Muscle of leg (tissue), 11 donors: ENCODE results near the gene RANBP3. TPM values are rescaled to one million over a fixed set of nuclear protein-coding genes. Genes with fewer than 3 reads are reported as not detected.

ENCODE experiments used
- DNase-seq: peaks from one replicate; pipeline ENCODE4 v3.0.0; 2013
- H3K27ac ChIP-seq: one replicate; pipeline ENCODE4 v1.5.1; 2013; ENCODE audit warnings: mild to moderate bottlenecking, low read length, control low read depth
- H3K27me3 ChIP-seq: one replicate; pipeline ENCODE4 v1.6.1; 2013; ENCODE audit warnings: low read length; ENCODE audit not compliant: control insufficient read depth, insufficient read depth
- H3K36me3 ChIP-seq: one replicate; pipeline ENCODE4 v1.6.1; 2013; ENCODE audit warnings: low read length; ENCODE audit not compliant: control insufficient read depth, insufficient read depth
- H3K4me1 ChIP-seq: one replicate; pipeline ENCODE4 v1.6.1; 2013; ENCODE audit warnings: low read length; ENCODE audit not compliant: control insufficient read depth, insufficient read depth
- H3K4me3 ChIP-seq: one replicate; pipeline ENCODE4 v1.5.1; 2013; ENCODE audit warnings: low read length, control low read depth
- H3K9me3 ChIP-seq: replicated peaks from 2 replicates; pipeline ENCODE4 v1.6.1; 2013; ENCODE audit warnings: low read depth, low read length; ENCODE audit not compliant: control insufficient read depth
- WGBS: methylation state at CpG from one replicate; pipeline ENCODE4 v1.1.5; 2013; ENCODE audit warnings: missing lambda C conversion rate; ENCODE audit not compliant: insufficient coverage; 5-methylcytosine and 5-hydroxymethylcytosine counted together
- polyA plus RNA-seq, 8 donors: library from polyadenylated mRNA; unstranded; fragments of 120-200 nt; gene quantifications; one replicate each; pipeline versions ENCODE4 v1.2.1 to v1.2.3, GENCODE V29; 2013; ENCODE audit warnings: inconsistent platforms in 1 of 8, low replicate concordance in 1 of 8; ENCODE audit not compliant: insufficient read length in 8 of 8, insufficient read depth in 1 of 8
- total RNA-seq: library from RNA; stranded (reverse); fragments of 120-200 nt; gene quantifications from one replicate; pipeline ENCODE4 v1.2.4, GENCODE V29; 2013

RANBP3 gene
- total and polyA plus RNA-seq, 9 donors: 29.2 to 52.4 (median 43.6) TPM

DNA sequence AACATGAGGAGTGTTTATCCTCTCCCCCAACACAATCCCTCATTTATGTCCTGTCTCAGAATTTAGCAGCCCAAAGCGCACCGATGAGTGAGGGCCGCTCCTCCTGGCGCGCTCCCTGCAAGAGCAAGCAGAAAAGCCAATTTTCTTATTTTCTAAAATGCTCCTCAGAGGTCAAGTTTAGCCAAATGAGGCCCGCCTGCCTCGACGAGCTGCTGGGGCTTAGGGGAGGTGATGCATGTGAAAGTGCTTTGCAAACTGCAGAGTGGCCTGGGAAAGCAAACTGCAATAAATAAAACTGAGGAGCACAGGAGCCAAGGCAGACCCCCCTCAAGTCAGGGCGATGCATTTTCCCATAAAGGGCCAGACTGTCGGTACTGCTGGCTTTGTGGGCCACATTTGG, 34.9 kb downstream of the RANBP3 start:
- H3K27ac ChIP-seq: peak overlapping the region; percentile 86

DNA sequence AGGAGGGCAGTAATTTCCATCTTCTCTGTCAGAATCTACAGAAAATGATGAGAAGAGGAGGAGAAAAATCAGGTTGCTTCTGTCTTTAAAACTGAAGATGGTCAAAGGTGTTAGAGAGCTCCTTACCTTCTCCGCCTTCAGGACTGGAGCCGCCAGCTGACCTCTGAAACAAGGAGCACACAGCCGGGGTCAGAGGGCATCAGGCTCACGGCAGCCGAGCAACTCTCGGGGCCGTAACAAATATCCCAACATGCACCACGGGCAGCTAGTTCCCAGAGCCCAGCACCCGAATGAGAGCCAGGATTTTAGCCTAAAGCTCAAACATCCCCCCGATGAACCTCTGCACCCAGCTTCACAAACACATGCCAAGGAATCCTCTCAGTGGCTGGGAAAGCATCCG, 36.3 kb downstream of the RANBP3 start:
- H3K36me3 ChIP-seq: peaks cover 49% of the 10 kb centered on the region
- DNase-seq: no peak
- H3K4me1 ChIP-seq: peaks cover 53% of the 10 kb centered on the region
- no peaks in the 10 kb centered on the region for H3K27me3 ChIP-seq
- no peaks in the 10 kb centered on the region for H3K9me3 ChIP-seq
- 52% methylated on average over 8 of the region's 11 CpGs for WGBS
- H3K27ac ChIP-seq: no peak overlapping the region
- no peak overlapping the region for H3K4me3 ChIP-seq

More for the DNA sequence above, 34.9 kb downstream of the RANBP3 start:
- H3K27me3 ChIP-seq: no peaks in the 10 kb centered on the region
- no peaks in the 10 kb centered on the region for H3K9me3 ChIP-seq
- no peak overlapping the region for H3K4me3 ChIP-seq
- H3K4me1 ChIP-seq: peaks cover 63% of the 10 kb centered on the region
- DNase-seq: peak; percentile 89
- 31% methylated on average over 3 of the region's 10 CpGs for WGBS
- H3K36me3 ChIP-seq: peaks cover 44% of the 10 kb centered on the region

DNA sequence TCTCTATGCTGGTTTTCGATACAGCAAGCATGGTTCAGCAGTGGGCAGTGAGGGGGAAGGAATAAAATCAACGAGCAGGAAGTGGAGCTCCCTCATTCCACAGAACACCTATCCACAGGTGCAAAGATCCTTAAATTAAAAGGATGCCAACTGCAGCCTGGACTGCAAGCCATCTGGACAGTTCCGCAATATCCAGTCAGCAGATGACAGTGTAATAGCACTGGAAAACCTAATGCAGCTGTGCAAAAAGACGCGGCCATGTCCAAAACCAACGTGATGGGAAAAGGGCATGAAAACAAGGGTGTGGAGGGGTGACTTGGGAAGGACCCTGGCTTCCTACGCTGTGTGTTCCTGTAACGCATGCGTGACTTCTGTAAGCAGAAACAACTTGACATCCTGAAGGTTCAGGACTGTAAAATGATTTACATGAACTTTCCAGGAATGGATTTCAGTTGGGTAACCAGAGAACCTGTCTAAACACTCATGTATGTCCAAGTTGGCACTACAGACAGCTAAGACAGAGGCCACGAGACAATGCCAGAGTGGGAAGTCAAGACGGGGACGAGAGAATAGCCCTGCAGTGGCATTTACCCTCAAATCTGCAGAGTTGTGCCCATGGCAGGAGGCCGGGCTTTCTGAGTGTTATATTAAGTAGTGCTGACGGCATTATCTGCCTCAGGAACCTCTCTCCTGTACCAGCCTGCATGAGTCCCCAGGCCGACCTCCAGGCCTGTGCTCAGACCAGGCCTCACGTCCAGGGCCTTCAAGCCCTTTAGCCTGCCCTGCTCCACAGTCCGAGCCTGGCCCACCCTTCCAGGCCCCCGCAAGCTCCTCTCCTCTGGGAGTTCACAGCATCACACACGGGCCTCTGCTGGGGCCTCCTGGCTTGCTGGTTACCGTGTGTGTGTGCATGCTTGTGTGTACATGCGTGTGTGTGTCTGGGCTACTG, 37.4 kb downstream of the RANBP3 start:
- peaks cover 50% of the 10 kb centered on the region for H3K36me3 ChIP-seq
- no peak for DNase-seq
- no peaks in the 10 kb centered on the region for H3K27me3 ChIP-seq
- H3K4me3 ChIP-seq: no peak overlapping the region
- peaks cover 59% of the 10 kb centered on the region for H3K4me1 ChIP-seq
- WGBS: 73% methylated on average over 15 of the region's 21 CpGs
- no peak overlapping the region for H3K27ac ChIP-seq
- no peaks in the 10 kb centered on the region for H3K9me3 ChIP-seq

DNA sequence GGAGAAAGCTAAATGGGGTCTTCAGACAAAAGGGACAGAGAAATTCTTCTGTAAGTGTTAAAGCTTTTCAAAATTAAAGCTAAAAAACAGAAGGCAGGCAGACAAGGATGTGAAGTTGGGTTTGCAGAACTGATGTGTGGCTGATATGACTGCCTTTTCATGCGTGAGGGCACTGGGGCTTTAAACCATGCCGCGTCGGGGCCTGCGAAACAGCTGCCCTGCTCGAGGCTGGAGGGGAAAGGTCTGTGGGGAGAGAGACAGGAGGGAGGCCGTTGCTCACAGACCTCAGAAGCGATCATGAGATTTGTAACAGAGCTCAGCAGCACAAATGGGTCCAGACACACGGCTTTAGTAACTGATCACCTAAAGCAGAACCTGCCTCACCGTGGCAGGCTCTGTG, 40.4 kb downstream of the RANBP3 start:
- Histone ChIP-seq H3K36me3 (peaks cover 61% of the 10 kb centered on the region), H3K27me3 (no peaks in the 10 kb centered on the region), H3K4me1 (peaks cover 65% of the 10 kb centered on the region), H3K27ac (no peak overlapping the region), H3K9me3 (no peaks in the 10 kb centered on the region), H3K4me3 (no peak overlapping the region)
- 65% methylated on average over 3 of the region's 10 CpGs for WGBS
- DNase-seq: no peak

DNA sequence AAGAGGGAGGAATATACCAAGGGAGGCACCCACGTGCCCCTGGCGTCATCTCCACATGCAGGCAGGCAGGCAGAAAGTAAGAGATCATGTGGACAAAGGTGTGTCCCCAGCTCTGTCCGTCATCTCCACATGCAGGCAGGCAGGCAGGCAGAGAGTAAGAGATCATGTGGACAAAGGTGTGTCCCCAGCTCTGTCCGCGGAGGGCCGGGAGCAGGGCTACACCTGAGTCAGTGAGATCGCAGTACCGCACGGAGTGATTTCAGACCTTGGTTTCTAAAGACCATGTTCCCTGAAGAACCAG, 41.7 kb downstream of the RANBP3 start:
- 82% methylated on average over 9 of the region's 9 CpGs for WGBS
- peaks cover 70% of the 10 kb centered on the region for H3K36me3 ChIP-seq
- no peaks in the 10 kb centered on the region for H3K9me3 ChIP-seq
- peak overlapping the region; percentile 69 for H3K27ac ChIP-seq
- H3K27me3 ChIP-seq: no peaks in the 10 kb centered on the region
- no peak for DNase-seq
- peaks cover 55% of the 10 kb centered on the region for H3K4me1 ChIP-seq
- no peak overlapping the region for H3K4me3 ChIP-seq

DNA sequence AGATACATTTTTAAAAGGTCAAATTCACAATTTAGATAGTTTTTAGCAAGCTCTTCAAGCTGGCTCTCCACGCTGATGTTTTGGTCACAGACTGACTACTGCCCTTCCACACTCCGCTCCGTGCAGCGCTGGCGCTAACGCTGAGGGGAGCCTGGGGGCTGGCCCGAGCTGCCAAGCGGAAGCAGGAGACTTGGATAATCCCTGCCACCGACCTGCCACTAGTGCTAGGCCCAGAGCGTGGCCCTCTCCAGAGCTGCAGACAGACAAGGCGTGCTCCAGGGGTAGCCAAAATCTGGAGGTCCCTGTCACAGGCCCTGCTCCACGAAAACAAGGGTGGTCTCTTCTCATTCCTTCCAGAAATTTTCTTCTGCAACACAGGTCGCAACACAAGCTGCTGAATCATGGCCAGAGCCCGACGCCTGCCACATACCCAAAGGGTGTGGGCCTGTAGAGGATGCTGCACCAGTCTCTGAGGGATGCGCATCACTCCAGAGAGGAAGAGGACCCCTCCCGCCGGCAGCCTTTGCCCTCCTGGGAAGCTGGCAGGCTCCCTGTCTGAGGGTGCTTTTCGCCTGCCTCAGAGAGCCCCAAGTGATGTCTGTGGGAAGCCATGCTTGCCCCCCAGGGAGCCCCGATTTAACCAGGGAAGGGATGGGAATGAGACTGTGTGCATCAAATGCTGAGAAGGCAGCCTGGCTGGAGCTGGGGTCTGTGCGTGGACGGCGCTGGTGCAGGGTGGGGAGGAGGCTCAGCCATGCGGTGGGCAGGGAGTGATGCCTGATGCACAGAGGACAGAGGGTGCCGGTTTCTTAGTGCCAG, 42.3 kb downstream of the RANBP3 start:
- DNase-seq: no peak
- 38% methylated on average over 22 of the region's 25 CpGs for WGBS
- H3K27me3 ChIP-seq: no peaks in the 10 kb centered on the region
- H3K9me3 ChIP-seq: no peaks in the 10 kb centered on the region
- H3K4me1 ChIP-seq: peaks cover 50% of the 10 kb centered on the region
- no peak overlapping the region for H3K4me3 ChIP-seq
- H3K36me3 ChIP-seq: peaks cover 70% of the 10 kb centered on the region
- peak overlapping the region; percentile 69 for H3K27ac ChIP-seq

DNA sequence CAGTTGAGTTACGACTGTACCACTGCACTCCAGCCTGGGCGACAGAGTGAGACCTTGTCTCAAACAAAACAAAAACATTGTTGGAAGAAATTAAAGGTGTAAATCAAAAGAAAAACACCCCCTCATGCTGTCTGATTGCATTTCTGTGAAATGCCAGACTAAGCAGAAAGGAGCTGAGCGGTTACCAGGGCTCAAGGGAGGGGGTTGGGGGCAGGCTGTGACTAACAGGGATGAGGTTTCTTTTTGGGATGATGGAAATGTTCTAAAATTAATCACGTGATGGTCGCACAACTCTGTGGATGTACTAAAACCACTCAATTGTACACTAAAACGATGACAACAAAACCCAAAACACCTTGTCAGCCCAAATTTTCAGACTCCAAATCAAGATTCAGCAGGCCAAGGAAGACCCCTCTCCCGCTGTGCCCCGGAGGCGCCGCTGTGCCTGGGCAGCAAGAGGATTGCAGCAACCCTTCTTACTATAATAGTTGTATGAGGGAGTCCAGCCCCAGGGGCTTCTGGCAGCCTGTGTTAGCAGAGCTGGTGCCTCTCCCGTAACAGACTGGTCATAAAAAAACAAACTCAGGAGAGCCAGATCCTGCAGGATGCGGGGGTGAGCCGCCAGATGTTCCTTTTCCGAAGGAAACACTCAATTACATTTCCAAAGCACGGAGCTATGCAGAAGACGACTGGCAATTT, 43.0 kb downstream of the RANBP3 start:
- no peak overlapping the region for H3K4me3 ChIP-seq
- peak; percentile 88 for DNase-seq
- H3K4me1 ChIP-seq: peaks cover 50% of the 10 kb centered on the region
- H3K9me3 ChIP-seq: no peaks in the 10 kb centered on the region
- peaks cover 70% of the 10 kb centered on the region for H3K36me3 ChIP-seq
- H3K27ac ChIP-seq: peak overlapping the region; percentile 79
- H3K27me3 ChIP-seq: no peaks in the 10 kb centered on the region
- 7% methylated on average over 3 of the region's 16 CpGs for WGBS

DNA sequence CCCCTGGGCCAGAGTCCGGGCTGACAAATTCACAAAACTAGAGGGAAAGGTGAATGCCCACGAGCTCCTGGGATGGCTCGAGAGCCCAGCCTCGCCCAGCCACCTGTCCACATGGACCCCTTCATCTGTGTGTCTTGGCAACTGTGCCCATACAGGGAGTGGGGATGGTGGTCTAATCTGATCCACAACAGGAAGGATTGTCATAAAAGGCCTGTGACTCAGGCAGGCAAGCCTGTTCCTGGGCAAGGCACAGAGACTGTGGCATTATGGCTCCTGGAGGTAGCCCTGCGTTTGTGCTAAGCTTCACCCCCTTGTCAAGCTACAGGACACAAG, 43.9 kb downstream of the RANBP3 start:
- Histone ChIP-seq H3K27ac (peak overlapping the region; percentile 79), H3K4me3 (no peak overlapping the region), H3K27me3 (no peaks in the 10 kb centered on the region), H3K9me3 (no peaks in the 10 kb centered on the region), H3K4me1 (peaks cover 48% of the 10 kb centered on the region), H3K36me3 (peaks cover 71% of the 10 kb centered on the region)
- WGBS: 61% methylated on average over 4 of the region's 5 CpGs
- no peak for DNase-seq

DNA sequence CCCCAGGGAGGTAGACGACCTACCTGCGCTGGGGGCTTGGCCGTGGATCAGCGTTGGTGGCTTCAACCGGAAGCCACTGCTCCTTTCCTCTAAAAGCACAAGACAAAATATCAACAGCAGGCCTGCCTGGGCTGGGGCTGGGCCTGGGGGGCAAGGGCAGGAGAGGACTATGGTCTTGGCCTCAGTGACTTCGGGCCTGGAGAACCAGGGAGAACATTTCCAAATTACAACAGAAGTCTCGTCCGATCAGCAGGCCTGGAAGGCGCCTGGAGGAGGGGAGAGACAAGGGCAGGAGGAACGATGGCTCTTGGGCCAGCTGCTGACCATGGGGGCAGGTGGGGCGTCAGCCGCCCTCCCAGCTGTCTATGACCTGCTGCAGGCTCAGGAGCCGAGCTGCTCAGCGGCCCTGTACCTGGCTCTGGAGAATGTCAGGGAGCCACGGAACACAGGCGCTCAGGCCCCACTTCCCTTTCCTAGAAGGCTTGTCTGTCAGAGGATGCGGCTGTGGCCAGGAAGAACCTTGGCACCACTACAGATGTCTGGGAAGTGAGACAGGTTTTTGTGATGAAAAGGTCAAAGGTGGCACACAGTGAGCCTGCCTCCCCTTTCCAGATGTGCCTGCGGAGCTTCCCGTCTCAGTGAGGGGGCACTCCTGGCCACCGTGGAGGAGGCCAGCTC, 44.4 kb downstream of the RANBP3 start:
- Histone ChIP-seq H3K27me3 (no peaks in the 10 kb centered on the region), H3K36me3 (peaks cover 75% of the 10 kb centered on the region), H3K9me3 (no peaks in the 10 kb centered on the region), H3K4me1 (peaks cover 48% of the 10 kb centered on the region), H3K27ac (no peak overlapping the region), H3K4me3 (no peak overlapping the region)
- 61% methylated on average over 13 of the region's 20 CpGs for WGBS
- DNase-seq: no peak
